ENCODE results near the gene NEK4. TPM values are rescaled to one million over a fixed set of nuclear protein-coding genes. Genes with fewer than 3 reads are reported as not detected.

Gene NEK4
- 34.4 TPM for total RNA-seq

GRCh38 chr3:52770496-52771333, at the start of gene NEK4:
NEK4 (minus strand) TSS chr3:52770940; CDS start chr3:52770746, 194 bp downstream.

GRCh38 chr3:52794612-52795099, 23.9 kb upstream of the NEK4 start, which contains the start of gene ITIH3:
ITIH3 (plus strand) TSS chr3:52794796; CDS start chr3:52794804, 8 bp downstream.

GRCh38 chr3:52777127-52777958, 6.6 kb upstream of the NEK4 start, which contains the start of gene ITIH1:
ITIH1 (plus strand) TSS chr3:52777599; CDS start chr3:52777616, 17 bp downstream.

GRCh38 chr3:52705688-52706686, 64.8 kb downstream of the NEK4 start, which contains the start of the genes GLT8D1 and SPCS1:
GLT8D1 (minus strand) TSS chr3:52705791; CDS start chr3:52700460, 5,331 bp downstream.
SPCS1 (plus strand) TSS chr3:52706106; CDS start chr3:52706247, 141 bp downstream.

GRCh38 chr3:52685709-52686691, 84.7 kb downstream of the NEK4 start, which contains the start of the genes GNL3 and PBRM1:
GNL3 (plus strand) TSS chr3:52686032; CDS start chr3:52686093, 61 bp downstream.
PBRM1 (minus strand) TSS chr3:52685913.

Small RNA genes lying within 50 kb of the gene (small RNA-seq; reads per million reads assigned to genes)
- not detected for gene AC006254.2 (ENCODE audit: low replicate concordance)
- 3,070 reads per million, percentile 100 among the genes with 10 or more reads in this experiment for gene RF00569 (ENCODE audit: low replicate concordance)
- gene RF01183 (ENCODE audit: low replicate concordance) = not detected
- gene SNORD19 (ENCODE audit: low replicate concordance) = 0.16 reads per million
- gene SNORD19B (ENCODE audit: low replicate concordance) = not detected
- 4,114 reads per million, percentile 100 among the genes with 10 or more reads in this experiment for gene SNORD69 (ENCODE audit: low replicate concordance)

Other genes with a start within 250 kb of the NEK4 start
- gene NT5DC2, start 237.1 kb downstream of the NEK4 start, total RNA-seq = 48.9 TPM
- 12.3 TPM for gene UQCC5, start 234.3 kb downstream of the NEK4 start, total RNA-seq
- gene PBRM1, start 85.0 kb downstream of the NEK4 start, total RNA-seq = 72.1 TPM
- 55.5 TPM for gene GNL3, start 84.9 kb downstream of the NEK4 start, total RNA-seq
- gene GLT8D1, start 65.1 kb downstream of the NEK4 start, total RNA-seq = 85.2 TPM
- 57.9 TPM for gene SPCS1, start 64.8 kb downstream of the NEK4 start, total RNA-seq
- 0.41 TPM for gene ITIH1, start 6.7 kb upstream of the NEK4 start, total RNA-seq
- 8.6 TPM for gene ITIH3, start 23.9 kb upstream of the NEK4 start, total RNA-seq
- gene ITIH4, start 59.7 kb upstream of the NEK4 start, total RNA-seq = 10.7 TPM
- 11.9 TPM for gene MUSTN1, start 64.1 kb upstream of the NEK4 start, total RNA-seq
- gene STIMATE, start 126.6 kb upstream of the NEK4 start, total RNA-seq = 20.0 TPM